Natural killer cell (primary cell): Measurements from ENCODE around the gene SGCA. TPM values are rescaled to one million over a fixed set of nuclear protein-coding genes. Genes with fewer than 3 reads are reported as not detected.

Experiments used
- ATAC-seq, 3 donors: fragments of 150-1000 bp in 2 of 3; fragments of 200-7000 bp in 1 of 3; cut with Tn5 transposase; 1 replicate in 1 of 3; 2 replicates in 2 of 3; pipeline ENCODE4 v1.10.0; 2021; ENCODE audit warnings: mild to moderate bottlenecking in 2 of 3, moderate library complexity in 2 of 3
- DNase-seq, 2 donors: peaks; one replicate each; pipeline versions ENCODE4 v3.0.0 to v3.0.0-alpha.2; 2013 to 2021; ENCODE audit warnings: mixed read lengths in 1 of 2
- H3K27ac ChIP-seq: one replicate; pipeline ENCODE4 v1.5.1; 2013; ENCODE audit warnings: mild to moderate bottlenecking, low read length
- H3K27me3 ChIP-seq: one replicate; pipeline ENCODE4 v1.6.1; 2013; ENCODE audit warnings: low read length; ENCODE audit not compliant: control insufficient read depth, insufficient read depth
- H3K36me3 ChIP-seq: one replicate; pipeline ENCODE4 v1.6.1; 2013; ENCODE audit warnings: low read length; ENCODE audit not compliant: control insufficient read depth, insufficient read depth
- H3K4me1 ChIP-seq: one replicate; pipeline ENCODE4 v1.6.1; 2013; ENCODE audit warnings: low read length; ENCODE audit not compliant: control insufficient read depth, insufficient read depth
- H3K4me3 ChIP-seq: one replicate; pipeline ENCODE4 v1.5.1; 2013; ENCODE audit warnings: low read length
- H3K9me3 ChIP-seq: one replicate; pipeline ENCODE4 v1.6.1; 2013; ENCODE audit warnings: low read length; ENCODE audit not compliant: control insufficient read depth, insufficient read depth
- H3K27ac Mint-ChIP-seq, 2 donors: one replicate each; pipeline ENCODE4 v1.8.0; 2022; ENCODE audit warnings: mild to moderate bottlenecking in 2 of 2, mixed read lengths in 2 of 2, moderate library complexity in 1 of 2
- H3K27me3 Mint-ChIP-seq, 2 donors: one replicate each; pipeline ENCODE4 v1.8.0; 2022; ENCODE audit warnings: low read depth in 2 of 2, mixed read lengths in 2 of 2
- H3K36me3 Mint-ChIP-seq: one replicate; pipeline ENCODE4 v1.8.0; 2022; ENCODE audit warnings: mixed read lengths
- H3K4me1 Mint-ChIP-seq, 2 donors: one replicate each; pipeline ENCODE4 v1.8.0; 2022; ENCODE audit warnings: mixed read lengths in 2 of 2
- H3K4me3 Mint-ChIP-seq: one replicate; pipeline ENCODE4 v1.8.0; 2022; ENCODE audit warnings: mild to moderate bottlenecking, moderate library complexity, mixed read lengths
- H3K9me3 Mint-ChIP-seq, 2 donors: one replicate each; pipeline ENCODE4 v1.8.0; 2022; ENCODE audit warnings: mixed read lengths in 2 of 2
- CTCF ChIP-seq: fragments of 200-600 bp; IDR thresholded peaks from one replicate; pipeline ENCODE4 v1.8.0; 2022; ENCODE audit warnings: antibody characterized with exemption
- WGBS: methylation state at CpG from one replicate; pipeline ENCODE4 v1.1.7; 2013; ENCODE audit warnings: missing lambda C conversion rate; ENCODE audit not compliant: insufficient coverage; 5-methylcytosine and 5-hydroxymethylcytosine counted together
- intact Hi-C: fragments of 100-400 bp; cut with micrococcal nuclease; formaldehyde crosslinking; loops from one replicate; pipeline ENCODE4 v1.14.2; 2022
- total RNA-seq, 4 donors: library from RNA; stranded (reverse); fragments of 120-200 nt in 1 of 4; gene quantifications; one replicate each; pipeline versions ENCODE4 v1.2.3 to v1.2.4, GENCODE V29; 2013 to 2022

Gene SGCA
- total RNA-seq, 3 donors from 2014 or later (not counting 1 experiment from before 2014, with no cell fraction given): not detected

DNA sequence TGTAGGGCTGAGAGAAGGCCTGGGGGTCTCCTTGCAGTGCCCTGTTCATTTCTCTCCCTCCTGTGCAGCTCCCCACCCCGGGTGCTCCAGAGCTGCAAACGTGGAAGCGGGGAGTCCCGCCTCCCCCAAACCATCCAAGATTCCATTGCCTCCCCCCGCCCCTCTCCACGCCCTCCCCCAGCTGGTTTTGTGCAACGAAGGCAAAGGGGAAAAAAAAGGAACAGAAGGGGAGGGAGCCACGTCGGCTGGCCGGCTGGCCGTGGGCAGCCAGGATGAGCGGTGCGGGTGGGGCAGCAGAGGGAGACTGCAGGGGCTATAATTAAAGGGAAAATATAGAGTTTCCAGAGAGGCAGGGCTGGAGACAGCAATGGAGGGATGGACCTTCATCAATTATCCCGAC, 37.3 kb downstream of the SGCA start:
- Mint-ChIP-seq H3K9me3 (no peaks in the 10 kb centered on the region), H3K27ac (no peak overlapping the region), H3K4me1 (peaks cover 13 to 25% of the 10 kb centered on the region in 2 donors), H3K27me3 (peaks cover 67 to 68% of the 10 kb centered on the region in 2 donors), H3K4me3 (no peak overlapping the region), H3K36me3 (no peaks in the 10 kb centered on the region)
- DNase-seq: no peak
- intact Hi-C loops: no loop called here
- 79% methylated on average over 9 of the region's 14 CpGs for WGBS
- Histone ChIP-seq H3K27ac (no peak overlapping the region), H3K27me3 (peaks cover 24% of the 10 kb centered on the region), H3K4me1 (peaks cover 17% of the 10 kb centered on the region), H3K36me3 (no peaks in the 10 kb centered on the region), H3K4me3 (no peak overlapping the region), H3K9me3 (no peaks in the 10 kb centered on the region)
- no peak for TF ChIP-seq CTCF
- no peak for ATAC-seq

DNA sequence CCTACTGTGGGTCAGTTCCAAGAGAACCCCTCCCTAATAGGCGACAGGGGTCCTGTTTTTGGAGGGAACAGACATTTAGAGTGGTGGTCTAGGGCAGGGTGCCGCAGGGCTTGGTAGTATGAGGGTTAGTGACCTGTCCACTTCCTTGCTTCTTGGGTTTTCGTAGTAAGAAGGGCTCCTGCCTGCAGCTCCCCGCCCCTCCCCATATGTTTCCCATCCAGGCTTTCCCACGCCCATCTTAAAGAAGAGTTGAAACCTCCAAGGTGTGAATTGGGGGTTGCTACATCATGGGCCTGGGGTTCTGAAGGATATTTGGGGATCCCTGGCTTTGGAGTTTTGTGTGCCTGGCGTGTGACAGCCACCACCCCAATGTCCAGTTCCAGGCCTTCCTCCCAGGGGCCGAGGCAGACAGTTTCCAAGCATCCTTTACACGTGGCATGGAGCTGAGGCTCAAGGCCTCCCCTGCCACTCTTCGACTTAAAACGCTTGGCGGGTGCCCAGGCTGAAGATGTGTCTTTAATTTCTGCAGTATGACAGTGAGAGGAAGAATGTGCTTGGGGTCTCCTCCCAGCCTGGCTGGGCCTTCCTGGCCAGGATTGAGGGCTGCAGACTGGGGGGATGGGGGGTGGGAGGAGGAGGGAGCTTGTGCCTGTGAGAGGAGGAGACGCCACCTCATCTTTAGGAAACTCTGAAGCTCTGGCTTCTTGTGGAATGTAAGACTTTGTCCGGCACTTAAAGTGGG, 38.0 kb downstream of the SGCA start:
- H3K4me1 Mint-ChIP-seq: peaks cover 13 to 21% of the 10 kb centered on the region in 2 donors
- WGBS: 86% methylated on average over 9 of the region's 13 CpGs
- H3K27ac ChIP-seq: no peak overlapping the region

GRCh38 chr17:50204431-50204830, 38.6 kb downstream of the SGCA start:
- Mint-ChIP-seq H3K9me3 (no peaks in the 10 kb centered on the region), H3K36me3 (no peaks in the 10 kb centered on the region), H3K27ac (no peak overlapping the region), H3K27me3 (peaks cover 72% of the 10 kb centered on the region in 2 donors), H3K4me1 (peaks cover 13 to 21% of the 10 kb centered on the region in 2 donors), H3K4me3 (no peak overlapping the region)
- WGBS: 83% methylated on average over 2 of the region's 3 CpGs
- Histone ChIP-seq H3K4me3 (no peak overlapping the region), H3K27me3 (peaks cover 22% of the 10 kb centered on the region), H3K36me3 (no peaks in the 10 kb centered on the region), H3K4me1 (peaks cover 17% of the 10 kb centered on the region), H3K9me3 (no peaks in the 10 kb centered on the region), H3K27ac (no peak overlapping the region)
- ATAC-seq (no peak), DNase-seq (no peak)
- TF ChIP-seq CTCF: no peak
- intact Hi-C loops: no loop called here

More for the DNA sequence above, 38.0 kb downstream of the SGCA start:
- H3K27ac Mint-ChIP-seq: no peak overlapping the region
- no peak overlapping the region for H3K4me3 Mint-ChIP-seq
- DNase-seq (no peak), ATAC-seq (no peak)
- H3K27me3 ChIP-seq: peaks cover 22% of the 10 kb centered on the region
- TF ChIP-seq CTCF: no peak
- H3K27me3 Mint-ChIP-seq: peaks cover 68% of the 10 kb centered on the region in 2 donors
- no peak overlapping the region for H3K4me3 ChIP-seq
- H3K36me3 Mint-ChIP-seq: no peaks in the 10 kb centered on the region
- no peaks in the 10 kb centered on the region for H3K36me3 ChIP-seq
- intact Hi-C loops: no loop called here
- no peaks in the 10 kb centered on the region for H3K9me3 ChIP-seq
- H3K4me1 ChIP-seq: peaks cover 17% of the 10 kb centered on the region
- H3K9me3 Mint-ChIP-seq: no peaks in the 10 kb centered on the region
